Thyroid gland (tissue), 4 donors: Measurements from ENCODE around the gene APLP2.

Experiments used
- POLR2A ChIP-seq, 2 donors: fragments of 450-650 bp; IDR thresholded peaks; one replicate each; pipeline ENCODE4 v1.6.1; 2017; ENCODE audit warnings: antibody characterized with exemption in 2 of 2, mild to moderate bottlenecking in 2 of 2, moderate library complexity in 1 of 2
- TF ChIP-seq, protein P1 (sequence below), 6 experiments: fragments of 200-600 bp in 3 of 6; fragments of 450-650 bp in 3 of 6; sonication (generic) in 3 of 6; IDR thresholded peaks; one replicate each; pipeline ENCODE4 v1.5.1; 2016 to 2019; ENCODE audit warnings: antibody characterized with exemption in 6 of 6, mild to moderate bottlenecking in 2 of 6, inconsistent platforms in 1 of 6, moderate library complexity in 1 of 6

DNA sequence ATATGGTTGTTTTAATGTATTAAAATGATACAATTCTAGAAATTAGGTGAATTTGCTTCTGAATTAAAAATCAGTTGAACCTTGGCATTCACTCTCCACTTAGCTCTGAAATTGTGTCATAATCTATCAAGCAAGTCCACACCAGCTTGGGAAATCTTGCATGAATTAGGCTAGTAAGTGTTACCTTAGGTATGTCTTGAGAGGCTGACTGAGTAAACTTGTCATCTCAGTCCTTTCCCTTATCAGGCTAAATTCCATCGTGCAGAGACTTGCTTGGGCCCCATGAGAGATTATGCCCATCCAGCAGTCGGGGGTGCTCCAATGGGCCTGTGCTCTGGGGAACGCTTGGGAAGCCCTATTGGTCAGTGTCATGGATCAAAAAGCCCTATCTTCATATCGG is 55.9 kb downstream of the APLP2 start:
- TF ChIP-seq, protein P1, sequence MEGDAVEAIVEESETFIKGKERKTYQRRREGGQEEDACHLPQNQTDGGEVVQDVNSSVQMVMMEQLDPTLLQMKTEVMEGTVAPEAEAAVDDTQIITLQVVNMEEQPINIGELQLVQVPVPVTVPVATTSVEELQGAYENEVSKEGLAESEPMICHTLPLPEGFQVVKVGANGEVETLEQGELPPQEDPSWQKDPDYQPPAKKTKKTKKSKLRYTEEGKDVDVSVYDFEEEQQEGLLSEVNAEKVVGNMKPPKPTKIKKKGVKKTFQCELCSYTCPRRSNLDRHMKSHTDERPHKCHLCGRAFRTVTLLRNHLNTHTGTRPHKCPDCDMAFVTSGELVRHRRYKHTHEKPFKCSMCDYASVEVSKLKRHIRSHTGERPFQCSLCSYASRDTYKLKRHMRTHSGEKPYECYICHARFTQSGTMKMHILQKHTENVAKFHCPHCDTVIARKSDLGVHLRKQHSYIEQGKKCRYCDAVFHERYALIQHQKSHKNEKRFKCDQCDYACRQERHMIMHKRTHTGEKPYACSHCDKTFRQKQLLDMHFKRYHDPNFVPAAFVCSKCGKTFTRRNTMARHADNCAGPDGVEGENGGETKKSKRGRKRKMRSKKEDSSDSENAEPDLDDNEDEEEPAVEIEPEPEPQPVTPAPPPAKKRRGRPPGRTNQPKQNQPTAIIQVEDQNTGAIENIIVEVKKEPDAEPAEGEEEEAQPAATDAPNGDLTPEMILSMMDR (IDR thresholded peaks at IDR 0.05), result no peak
- no peak for TF ChIP-seq POLR2A (IDR thresholded peaks at IDR 0.05)
